Nucleus accumbens (tissue), 56 donors: Measurements from ENCODE around the gene RUNX3.

ENCODE experiments used
- DNase-seq, 56 donors: peaks; one replicate each; lab custom pipeline; 2025; lab: John Stamatoyannopoulos, UW

The RUNX3 gene

DNA sequence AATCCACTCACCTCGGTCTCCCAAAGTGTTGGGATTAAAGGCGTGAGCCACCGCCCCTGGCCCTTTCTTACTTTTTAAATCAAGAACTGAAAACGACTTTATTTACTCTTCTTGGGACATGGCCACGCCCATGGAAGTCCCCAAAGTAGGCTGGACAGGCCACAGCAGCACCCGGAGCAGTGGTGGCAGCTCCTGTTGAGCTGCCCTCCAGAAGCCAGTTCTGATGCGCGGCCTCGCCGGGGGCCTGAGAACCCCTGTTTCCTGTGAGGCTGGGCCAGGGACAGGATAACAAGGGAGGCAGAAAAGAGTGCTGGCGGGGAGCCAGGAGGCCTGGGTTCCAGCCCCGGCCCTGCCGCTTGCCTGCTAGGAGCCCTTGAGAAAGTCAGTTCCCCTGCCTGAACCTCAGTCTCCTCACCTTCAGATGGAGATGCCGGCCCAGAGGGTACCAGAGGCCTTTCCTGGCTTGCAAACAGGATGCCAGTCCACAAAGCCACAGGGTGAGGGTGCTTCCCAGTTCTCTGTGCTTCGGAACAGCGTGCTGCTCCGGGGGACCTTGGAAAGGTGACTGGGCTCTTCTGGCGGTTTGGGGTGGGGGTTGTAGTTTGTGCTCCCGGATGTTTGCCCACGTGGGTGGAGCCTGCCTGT, 59.4 kb downstream of the RUNX3 start:
- DNase-seq = no peak

DNA sequence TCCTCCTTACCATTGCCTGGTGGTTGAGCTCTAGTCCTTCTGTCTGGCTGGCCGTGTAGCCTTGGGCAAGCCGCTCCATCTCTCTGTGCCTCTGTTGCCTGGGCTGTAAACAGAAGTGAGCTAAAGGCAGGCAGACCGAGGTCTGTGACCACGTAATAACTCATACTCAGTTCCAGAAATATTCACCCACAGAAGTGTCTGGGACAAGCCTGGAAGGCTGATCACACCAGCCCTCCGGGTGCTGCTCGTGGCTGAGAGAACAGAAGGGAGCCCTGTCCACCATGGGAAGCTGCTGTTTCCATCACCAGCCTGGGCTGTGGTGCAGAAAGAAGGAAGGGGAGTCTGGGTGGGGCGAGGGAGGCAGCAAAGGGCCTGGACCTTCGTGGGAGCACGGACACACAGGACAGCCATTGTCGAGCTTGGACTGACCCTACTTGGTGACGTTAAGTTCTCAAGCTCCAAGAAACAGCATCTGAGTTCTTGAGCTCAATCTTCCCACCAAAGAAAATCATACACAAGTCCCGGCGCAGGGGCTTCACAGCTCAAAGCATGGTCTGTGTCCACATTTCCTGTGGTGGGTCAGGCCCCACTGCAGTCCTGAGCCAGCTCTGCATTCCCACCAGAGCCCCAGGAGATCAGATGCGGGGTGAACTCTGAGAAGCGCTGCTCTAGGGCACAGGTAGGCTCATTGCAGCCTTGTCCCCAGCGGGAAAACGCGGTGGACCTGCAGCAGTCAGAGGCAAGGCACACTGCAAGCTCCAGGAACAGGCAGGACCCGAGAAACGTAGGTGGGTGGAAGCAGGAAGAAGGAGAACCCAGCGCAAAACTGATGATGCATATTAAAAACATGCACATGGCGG, 61.8 kb downstream of the RUNX3 start:
- no peak for DNase-seq

DNA sequence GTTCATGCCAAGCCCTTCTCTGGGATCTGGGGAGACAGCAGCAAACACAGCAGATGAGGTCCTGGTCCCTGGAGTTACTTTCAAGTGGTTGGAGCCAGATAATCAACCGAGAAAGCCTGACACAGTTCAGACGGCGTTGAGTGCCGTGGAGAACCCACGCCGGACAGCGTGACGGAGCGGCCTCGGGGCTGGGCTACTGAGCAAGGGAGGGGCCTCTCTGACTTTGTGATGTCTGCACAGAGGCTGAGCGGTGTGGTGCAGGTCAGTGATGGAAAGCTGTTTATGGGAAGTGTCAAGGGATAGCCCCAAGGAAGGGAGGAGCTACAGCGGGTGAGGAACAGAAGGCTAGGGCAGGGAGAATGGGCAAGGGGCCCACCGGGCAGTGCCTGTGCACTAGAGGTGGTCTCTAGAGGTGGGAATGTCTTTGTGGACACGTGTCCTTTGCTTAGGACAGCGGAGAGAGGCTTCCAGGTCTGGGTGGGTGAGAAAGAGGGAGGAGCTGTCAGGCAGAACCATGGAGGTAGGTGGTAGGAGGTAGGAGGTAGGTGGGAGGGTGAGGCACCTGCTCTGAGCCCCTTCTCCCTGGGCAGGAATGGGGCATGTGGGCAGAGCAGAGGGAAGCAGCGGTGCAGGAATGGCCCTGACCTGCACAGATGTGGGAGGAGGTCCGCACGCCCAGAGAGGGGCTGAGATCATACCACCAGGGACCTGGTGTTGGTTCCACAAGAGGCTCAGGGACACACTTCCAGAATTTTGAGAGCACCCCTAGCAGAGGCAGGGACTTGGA, 62.8 kb downstream of the RUNX3 start:
- DNase-seq = no peak

DNA sequence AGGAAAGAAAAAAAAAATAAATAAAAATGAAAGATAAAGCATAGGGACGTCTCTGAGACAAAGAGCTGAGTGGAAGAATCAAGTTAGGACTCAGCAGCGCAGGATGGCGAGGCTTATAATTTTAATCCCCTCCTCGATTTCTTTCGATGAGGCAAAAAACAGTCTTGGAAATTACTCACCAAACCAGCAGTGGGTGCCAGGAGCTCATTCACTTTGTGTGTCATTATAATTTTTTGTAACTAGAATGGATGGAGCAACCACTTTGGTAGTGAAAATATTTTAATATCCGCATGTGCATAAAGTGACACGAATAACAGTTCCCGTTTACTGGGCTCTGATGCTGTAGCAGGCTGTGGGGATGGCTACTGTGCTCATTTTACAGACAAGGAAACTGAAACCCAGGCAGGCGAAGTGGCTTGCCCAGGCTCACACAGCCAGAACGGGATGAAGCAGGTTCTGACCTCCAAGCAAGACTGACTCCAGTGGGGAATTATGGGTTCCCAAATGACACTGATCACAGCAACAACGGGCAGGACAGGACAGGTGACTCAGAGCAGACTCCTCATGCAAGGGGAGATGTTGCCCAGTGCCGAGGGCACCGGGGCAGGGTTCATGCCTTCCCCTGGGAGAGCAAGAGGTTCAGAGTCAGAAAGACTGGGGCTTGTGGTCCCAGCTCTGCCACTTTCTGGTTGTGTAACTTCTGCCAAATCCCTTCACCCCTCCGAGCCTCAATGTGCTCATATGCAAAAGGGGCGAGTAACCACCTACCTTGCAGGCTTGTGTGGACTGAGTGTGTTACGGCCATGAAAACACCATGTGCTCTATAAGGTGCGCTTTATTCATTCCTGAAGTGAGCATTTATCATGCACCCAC, 63.6 kb downstream of the RUNX3 start:
- no peak for DNase-seq

DNA sequence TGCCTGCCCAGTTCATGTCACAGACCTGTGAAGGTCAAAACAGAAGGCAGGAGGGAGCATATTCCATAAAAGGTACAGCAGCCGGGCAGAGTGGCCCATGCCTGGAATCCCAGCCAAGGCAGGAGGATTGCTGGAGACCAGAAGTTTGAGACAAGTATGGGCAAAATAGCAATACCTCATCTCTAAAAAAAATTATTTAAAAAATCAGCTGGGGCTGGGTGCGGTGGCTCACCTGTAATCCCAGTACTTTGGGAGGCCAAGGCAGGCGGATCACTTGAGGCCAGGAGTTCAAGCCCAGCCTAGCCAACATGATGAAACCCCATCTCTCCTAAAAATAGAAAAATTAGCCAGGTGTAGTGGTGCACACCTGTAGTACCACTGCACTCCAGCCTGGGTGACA, 64.5 kb downstream of the RUNX3 start:
- DNase-seq = no peak

DNA sequence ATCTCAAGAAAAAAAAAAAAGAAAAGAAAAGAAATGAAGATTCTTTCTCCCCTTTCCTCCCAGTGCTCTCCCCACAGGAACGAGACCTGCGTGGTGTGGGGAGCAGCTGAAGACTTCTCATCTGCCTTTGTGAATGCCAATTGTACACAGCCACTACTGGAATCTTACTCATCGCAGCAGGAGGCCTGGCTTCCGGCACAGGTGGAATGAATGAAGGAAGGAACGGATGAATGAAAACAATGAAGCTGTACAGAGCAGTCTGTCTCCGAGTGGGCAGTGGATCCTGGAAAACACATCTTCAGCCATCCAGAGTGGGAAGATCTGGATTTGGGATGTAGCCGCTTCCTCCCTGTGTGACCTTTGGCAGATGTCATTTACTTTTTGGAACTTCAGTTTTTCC, 64.9 kb downstream of the RUNX3 start:
- no peak for DNase-seq

DNA sequence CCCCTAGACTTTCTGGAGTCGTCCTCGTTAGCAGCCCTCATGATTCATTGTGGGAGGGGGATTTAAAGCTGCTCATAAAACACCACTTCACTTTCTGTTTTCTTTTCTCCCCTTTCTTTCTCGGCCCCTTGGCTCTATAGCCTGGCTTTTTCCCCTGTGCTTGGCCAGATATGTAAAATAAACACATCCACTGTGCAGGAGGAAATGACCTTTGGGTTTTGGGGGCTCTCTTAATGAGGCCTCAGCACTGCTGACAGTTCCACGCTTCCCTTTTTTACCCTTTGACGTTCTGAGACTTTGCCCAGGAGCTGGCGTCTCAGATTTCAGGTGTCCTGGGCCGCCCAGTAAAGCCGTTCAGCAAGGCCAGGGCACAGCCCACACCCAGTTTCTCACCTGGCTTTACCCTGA, 65.7 kb downstream of the RUNX3 start:
- no peak for DNase-seq

DNA sequence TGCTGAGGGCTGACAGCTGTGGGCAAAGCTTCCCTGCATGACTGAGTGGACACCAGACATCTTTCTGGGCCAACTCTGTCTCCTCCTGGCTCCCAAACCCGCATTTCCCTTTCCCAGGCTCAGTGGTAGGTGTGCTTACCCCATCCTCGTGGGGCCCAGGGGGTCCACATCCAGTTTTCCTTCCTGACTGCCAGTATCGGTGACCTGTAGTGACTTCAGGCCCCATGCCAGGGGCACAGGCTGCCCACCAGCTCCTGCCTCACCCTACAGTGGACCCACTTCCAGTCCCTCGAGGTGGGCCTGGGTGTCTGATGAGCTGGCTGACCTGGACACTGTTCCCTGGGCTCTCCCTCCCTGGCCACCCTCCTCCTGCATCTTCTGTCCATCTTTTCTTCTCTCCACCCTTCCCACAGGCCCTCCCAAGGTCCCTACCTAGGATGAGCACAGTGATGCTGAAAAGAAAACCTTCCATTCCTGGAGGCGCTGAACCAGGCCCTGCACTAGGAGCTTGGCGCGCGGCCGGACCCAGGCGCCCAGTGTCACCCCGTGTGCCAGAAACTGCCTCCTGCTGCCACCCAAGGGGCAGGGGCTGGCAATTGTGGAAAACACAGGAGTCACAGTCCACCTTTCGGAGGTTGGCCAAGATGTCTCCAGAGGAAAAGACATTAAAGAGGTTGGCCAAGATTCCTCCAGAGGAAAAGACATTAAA, 67.1 kb downstream of the RUNX3 start:
- no peak for DNase-seq

DNA sequence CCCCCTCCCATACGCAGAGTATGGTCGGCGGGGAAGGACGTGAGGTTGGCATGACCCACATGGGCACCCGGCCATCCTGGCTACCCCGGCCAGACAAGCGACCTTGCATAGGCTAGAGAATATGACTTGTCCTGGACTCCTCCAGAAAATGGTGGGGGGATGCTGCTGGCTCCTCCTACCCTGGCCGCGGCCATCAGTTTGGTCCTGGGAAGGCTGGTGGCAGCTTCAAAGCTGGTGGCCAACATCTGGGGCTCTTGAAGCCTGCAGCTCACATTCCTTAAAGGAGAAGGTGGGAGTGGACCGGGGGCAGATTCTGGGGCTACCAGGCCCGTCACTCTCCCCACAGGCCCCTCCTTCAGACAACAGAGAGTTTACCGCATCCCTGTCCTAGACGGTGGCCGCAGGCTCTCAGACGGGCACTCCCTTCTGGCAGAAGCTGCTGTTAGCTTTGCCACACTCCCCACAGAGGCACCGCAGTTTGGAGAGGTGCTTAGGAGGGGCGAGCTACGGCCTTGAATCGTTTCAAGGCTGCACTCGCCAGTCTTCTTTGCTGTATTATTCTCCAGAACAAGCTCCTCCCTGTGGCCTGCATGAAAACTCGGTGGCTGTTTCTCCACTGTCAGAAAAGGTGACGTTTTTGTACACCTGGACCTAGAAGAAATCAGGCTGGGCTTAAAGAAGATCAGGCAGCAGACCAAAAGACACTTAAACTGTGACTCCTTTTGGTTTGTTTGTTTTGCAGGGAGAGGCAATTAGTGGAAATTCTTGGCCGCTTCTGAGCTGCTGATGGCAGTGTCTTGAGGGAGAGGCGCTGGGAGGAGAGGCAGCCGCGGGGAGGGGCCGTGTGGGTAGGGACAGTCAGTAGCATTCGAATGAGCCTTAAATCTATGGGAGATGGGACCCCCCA, 68.0 kb downstream of the RUNX3 start:
- DNase-seq = no peak

DNA sequence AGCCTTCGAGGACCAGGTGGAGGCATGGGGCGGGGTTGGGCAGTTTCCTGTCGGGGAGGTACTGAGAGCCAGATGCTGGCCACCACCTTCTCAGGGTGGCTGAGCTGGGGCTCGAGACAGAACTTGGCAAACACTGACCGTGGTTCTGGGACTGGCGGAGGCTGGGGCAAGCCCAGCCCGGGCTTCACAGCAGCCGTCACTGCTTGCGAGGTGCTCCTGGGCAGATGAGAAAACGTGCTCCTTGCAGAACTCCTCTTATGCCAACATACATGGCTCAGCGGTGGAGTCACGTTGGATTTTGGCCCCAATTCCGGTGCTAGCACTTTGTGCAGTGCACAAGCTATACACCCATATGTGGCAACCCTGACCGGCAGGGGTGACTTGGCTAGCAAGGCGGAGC, 69.2 kb downstream of the RUNX3 start:
- no peak for DNase-seq

DNA sequence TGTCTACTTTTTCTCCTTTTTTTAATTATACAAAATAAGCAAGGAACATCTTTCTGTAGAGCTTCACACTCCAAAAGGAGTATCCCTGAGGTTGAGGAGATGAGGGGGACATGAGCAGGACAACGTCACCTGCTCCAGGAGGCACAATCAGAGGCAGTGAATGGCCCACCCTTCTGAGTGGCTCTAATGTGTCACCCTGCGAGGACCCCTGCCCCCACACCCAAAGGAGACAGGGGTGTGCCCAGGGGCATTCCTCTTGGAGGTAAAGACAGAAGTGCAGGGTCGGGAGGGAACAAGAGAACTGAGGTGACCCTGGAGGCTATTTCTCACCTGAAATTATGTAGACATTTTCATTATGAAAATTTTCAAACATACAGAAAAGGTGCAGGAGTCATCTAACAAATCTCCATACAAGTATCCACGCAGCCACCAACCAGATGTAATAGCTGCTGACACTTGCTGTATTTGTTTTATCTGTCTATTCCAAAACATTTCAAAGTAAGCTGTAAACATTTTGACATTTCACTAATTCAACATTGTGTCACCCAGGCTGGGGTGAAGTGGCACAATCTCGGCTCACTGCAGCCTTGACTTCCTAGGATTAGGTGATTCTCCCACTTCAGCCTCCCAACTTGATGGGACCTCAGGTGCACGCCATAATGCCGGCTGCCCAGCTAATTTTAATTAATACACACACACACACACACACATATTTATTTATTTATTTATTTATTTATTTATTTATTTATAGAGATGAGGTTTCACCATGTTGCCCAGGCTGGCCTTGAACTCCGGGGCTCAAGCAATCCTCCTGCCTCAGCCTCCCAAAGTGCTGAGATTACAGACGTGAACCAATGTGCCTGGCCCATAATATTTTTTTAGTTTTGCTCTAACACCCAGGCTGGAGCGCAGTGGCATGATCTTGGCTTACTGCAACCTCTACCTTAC, 70.7 kb downstream of the RUNX3 start:
- DNase-seq = no peak

DNA sequence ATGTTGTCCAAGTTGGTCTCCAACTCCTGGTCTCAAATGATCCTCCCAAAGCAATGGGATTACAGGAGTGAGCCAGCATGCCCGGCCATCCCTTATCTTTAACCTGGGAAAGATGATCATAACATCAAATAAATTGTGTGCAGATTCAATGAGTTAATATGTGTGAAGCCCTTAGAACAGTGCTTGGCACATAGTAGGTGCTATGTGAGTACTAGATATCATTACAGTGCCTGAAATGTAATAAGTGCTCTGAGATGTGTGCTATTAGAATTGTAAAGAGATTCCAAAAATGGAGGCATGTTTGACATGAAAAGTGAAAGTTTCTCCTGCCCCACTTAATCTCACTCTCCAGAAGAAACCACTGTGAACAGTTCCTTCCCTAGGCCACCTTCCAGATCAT, 71.8 kb downstream of the RUNX3 start:
- no peak for DNase-seq

DNA sequence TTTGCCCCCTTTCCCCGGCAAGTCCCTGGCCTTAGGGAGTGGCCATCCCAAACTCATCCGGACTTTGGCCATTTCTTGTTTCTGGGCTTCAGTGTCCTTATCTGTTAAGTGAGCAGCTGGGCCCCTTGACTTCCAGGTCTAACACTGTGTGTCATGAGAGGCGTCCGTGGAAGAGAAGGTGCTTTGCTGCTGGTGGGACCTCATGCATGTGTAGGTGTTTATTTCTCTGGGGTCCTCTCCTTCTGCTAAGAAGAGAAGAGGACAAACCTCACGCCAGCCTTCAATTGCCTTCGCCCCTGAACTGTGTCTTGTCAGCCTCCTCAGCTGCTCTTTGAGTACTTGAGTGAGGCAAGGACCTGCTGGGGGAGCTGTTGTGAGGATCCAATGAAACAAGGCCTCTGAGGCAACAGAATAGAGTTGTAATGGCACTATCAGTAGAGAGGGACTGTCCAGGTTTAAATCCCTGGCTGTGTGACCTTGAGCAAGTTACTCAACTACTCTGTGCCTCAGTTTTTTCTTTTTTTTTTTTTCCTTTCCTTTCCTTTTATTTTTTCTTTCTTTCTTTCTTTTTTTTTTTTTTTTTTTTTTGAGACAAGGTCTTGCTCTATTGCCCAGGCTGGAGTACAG, 72.5 kb downstream of the RUNX3 start:
- DNase-seq = no peak

DNA sequence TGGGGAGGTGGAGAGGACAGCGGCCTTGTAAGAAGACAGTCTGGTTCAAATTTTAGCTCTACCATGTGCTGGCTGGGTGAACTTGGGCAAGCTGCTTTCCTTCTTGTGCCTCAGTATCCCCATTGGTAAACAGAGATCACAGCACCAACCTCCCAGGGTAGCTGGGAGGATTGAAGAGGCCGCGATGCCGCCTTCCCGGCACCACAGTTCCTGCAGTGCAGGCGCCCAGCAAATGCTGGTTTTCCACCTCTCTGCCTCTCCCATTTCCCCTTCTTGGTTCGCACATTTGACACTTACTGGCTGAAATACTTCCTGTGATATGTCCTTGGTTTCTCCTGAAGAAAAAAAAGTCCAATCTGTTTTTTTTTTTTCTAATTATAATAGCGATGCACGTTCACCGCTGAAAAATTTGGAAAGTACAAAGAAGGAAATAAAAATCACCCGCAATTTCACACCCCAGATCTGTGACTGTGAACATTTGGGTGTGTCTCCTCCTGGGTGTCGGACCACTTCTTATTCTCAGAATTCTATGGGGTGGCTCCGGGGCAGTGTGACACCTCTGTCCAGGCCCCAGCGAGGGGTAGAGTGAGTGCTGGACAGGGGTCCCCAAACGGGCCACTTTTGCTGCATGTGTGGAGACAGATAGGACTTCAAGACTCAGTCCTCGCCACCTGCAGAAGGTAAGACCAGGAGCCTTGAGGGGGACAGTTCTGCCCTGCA, 73.1 kb downstream of the RUNX3 start:
- DNase-seq = no peak

DNA sequence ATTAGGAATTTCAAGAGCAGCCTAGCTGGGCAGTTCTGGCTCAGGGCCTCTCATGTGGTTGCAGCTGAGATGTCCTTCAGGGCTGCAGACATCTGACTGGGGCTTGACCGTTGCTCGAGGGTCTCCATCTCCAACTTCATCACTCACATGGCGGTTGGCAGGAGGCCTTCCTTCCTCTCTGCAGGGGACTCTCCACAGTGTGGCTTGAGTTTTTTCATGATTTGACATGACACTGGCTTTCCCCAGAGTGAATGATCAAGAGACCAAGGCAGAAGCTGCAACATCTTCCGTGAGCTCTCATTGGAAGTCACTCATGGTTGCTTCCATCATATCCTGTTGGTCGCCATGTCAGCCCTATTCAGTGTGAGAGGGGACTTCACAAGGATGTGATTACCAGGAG, 74.6 kb downstream of the RUNX3 start:
- no peak for DNase-seq

DNA sequence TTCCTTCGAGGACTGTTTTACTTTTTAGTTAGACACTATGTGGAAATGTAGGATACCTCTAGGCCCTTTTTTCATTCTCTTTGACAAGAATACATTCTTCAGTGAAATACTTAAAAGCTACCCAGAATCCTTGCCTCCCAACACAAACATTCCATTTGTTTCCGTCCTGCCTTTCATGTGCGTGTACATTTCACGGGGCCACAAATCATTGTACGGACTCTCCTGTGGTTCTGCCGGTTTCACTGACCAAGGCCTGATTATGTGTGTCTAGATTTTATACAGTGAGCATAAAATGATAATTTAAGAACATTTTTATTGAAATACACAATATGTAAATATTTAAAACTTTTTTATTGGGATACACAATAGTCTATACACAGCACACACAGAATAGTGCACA, 76.4 kb downstream of the RUNX3 start:
- DNase-seq = no peak
